Effector memory CD4-positive, alpha-beta T cell (primary cell): ENCODE data around the gene HOXA6.

Experiments
- DNase-seq, 3 donors: peaks; one replicate each; pipeline ENCODE4 v3.0.0-alpha.2; 2020
- H3K27ac ChIP-seq: 2 replicates; pipeline ENCODE4 v1.7.0; 2013; ENCODE audit warnings: mild to moderate bottlenecking, low read length, moderate library complexity; ENCODE audit not compliant: insufficient read depth, poor library complexity, severe bottlenecking
- H3K27me3 ChIP-seq: replicated peaks from 2 replicates; pipeline ENCODE4 v1.7.0; 2013; ENCODE audit warnings: mild to moderate bottlenecking, low read length; ENCODE audit not compliant: insufficient read depth, control insufficient read depth, poor library complexity, severe bottlenecking
- H3K36me3 ChIP-seq: 2 replicates; pipeline ENCODE4 v1.7.0; 2013; ENCODE audit warnings: mild to moderate bottlenecking, low read length, moderate library complexity; ENCODE audit not compliant: control insufficient read depth, insufficient read depth
- H3K4me1 ChIP-seq: 2 replicates; pipeline ENCODE4 v1.7.0; 2013; ENCODE audit warnings: low read length, mild to moderate bottlenecking; ENCODE audit not compliant: control insufficient read depth, insufficient read depth, poor library complexity, severe bottlenecking
- H3K4me3 ChIP-seq: 2 replicates; pipeline ENCODE4 v1.7.0; 2013; ENCODE audit warnings: low read length, low read depth, mild to moderate bottlenecking; ENCODE audit not compliant: insufficient read depth, poor library complexity, severe bottlenecking
- H3K9me3 ChIP-seq: 2 replicates; pipeline ENCODE4 v1.7.0; 2013; ENCODE audit warnings: mild to moderate bottlenecking, low read length, moderate library complexity; ENCODE audit not compliant: control insufficient read depth

HOXA6 gene

DNA sequence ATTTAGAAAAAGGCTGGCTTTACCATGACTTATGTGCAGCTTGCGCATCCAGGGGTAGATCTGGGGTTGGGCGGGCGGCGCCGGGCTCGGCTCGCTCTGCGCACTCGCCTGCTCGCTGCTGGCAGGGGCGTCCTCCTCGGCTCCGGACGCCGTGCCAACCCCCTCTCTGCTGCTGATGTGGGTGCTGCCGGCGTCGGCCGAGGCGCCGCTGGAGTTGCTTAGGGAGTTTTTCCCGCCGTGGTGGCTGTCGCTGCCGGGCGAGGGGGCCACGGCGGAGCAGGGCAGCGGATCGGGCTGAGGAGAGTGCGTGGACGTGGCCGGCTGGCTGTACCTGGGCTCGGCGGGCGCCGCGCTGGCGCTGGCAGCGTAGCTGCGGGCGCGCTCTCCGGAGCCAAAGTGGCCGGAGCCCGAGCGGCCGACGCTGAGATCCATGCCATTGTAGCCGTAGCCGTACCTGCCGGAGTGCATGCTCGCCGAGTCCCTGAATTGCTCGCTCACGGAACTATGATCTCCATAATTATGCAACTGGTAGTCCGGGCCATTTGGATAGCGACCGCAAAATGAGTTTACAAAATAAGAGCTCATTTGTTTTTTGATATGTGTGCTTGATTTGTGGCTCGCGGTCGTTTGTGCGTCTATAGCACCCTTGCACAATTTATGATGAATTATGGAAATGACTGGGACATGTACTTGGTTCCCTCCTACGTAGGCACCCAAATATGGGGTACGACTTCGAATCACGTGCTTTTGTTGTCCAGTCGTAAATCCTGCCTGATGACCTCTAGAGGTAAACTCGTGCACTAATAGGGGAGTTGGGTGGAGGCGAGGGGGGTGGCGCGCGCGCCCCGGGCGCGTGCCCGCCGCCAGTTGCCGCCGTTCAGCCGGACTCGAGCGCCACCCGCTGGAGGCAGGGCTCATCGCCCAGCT is 4.3 kb downstream of the HOXA6 start, which contains the start of gene HOXA5:
TSS of gene HOXA5 (minus strand) at position 659 of the 927 bp plus-strand sequence. CDS start at position 585, 74 bp downstream.
- Histone ChIP-seq H3K4me3 (no peak within 1 kb of the TSS), H3K4me1 (peaks cover 4% of the 10 kb centered on the region), H3K9me3 (no peaks in the 10 kb centered on the region), H3K36me3 (no peaks in the 10 kb centered on the region), H3K27me3 (peaks cover 24% of the 10 kb centered on the region), H3K27ac (no peak within 1 kb of the TSS)
- no peak for DNase-seq

DNA sequence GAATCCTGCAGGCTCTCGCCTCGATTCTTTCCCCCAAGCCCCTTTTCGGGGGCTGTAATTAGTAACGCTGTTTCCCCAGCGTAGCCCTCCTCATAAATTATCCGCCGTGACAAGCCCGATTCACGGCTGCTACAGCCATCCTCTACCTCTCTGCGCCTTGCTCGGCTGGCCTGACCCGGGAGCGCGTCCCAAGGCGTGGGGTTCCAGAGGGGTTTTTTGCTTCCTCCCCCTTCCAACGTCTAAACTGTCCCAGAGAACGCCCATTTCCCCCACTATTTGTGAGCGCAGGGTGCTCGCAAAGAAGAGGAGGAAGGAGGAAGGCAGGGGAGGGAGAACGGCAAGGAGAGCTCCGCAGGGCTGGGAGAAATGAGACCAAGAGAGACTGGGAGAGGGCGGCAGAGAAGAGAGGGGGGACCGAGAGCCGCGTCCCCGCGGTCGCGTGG is 5.0 kb downstream of the HOXA6 start:
- Histone ChIP-seq H3K27ac (no peak overlapping the region), H3K4me3 (no peak overlapping the region)
- no peak for DNase-seq

DNA sequence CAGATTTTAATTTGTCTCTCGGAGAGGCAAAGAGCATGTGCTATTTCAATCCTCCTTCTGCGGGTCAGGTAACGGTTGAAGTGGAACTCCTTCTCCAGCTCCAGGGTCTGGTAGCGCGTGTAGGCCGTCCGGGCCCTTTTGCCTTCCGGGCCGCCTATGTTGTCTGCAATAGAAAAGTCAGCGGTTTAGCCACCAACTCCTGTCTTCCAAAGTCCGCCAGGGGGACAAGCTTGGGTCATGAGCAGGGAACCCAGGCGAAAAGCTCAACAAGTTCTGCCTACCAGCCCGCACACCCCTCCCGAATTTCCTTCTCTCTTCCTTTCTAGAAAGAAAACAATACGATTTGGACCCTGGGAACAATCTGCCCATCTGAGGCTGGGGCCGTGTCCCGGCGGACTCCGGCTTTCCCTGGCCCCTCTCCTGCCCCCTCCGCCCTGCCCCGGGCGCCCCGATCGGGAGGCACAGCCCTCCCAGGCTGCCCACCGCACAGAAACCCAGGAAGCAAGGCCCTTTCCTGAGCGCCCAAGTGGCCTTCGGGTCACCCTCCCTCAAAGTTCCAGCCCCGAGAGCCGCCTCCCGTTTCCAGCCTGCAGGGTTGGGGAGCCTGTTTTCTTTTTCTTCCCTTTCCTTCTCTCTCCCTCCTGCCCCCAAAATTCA is 5.5 kb downstream of the HOXA6 start:
- peaks cover 15% of the 10 kb centered on the region for H3K27me3 ChIP-seq
- H3K4me1 ChIP-seq, result no peaks in the 10 kb centered on the region
- no peaks in the 10 kb centered on the region for H3K36me3 ChIP-seq
- no peaks in the 10 kb centered on the region for H3K9me3 ChIP-seq
- DNase-seq, result no peak
- no peak overlapping the region for H3K27ac ChIP-seq
- no peak overlapping the region for H3K4me3 ChIP-seq

More for the DNA sequence above, 5.0 kb downstream of the HOXA6 start:
- Histone ChIP-seq H3K4me1 (peaks cover 3% of the 10 kb centered on the region), H3K36me3 (no peaks in the 10 kb centered on the region), H3K27me3 (peaks cover 19% of the 10 kb centered on the region), H3K9me3 (no peaks in the 10 kb centered on the region)

DNA sequence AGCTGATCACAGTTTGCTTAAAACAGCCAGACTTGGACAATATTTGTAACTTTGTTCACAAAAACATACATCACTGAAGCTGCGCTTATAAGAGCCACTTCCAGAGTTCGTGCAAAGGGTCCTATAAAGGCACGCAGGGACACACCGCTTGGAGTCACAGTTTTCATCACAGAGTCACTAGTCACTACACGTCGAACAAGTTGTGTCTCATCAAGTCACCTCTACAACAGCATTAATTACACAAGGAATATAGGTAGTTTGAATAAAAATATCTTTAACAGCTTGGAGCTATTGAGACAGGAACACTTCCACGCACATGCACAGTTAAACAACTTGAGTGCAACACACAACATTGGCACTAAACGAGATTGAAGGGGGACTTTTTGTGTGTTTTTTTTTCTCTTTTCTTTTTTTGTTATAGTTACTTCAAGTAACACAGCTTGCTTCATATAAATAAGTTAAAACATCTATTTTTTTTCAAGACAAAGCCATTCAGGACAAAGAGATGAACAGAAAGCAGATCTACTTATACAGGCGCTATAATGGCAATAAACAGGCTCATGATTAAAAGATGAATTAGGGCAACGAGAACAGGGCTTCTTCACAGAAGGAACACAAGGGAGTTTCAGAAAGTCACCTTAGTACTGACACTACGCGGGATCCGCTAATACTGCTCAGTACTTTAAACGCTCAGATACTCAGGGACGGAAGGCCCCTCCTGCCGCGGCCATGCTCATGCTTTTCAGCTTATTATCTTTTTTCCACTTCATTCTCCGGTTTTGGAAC is 6.2 kb downstream of the HOXA6 start:
- no peaks in the 10 kb centered on the region for H3K9me3 ChIP-seq
- peaks cover 18% of the 10 kb centered on the region for H3K27me3 ChIP-seq
- no peak for DNase-seq
- no peak overlapping the region for H3K4me3 ChIP-seq
- H3K36me3 ChIP-seq, result no peaks in the 10 kb centered on the region
- H3K27ac ChIP-seq, result no peak overlapping the region
- no peaks in the 10 kb centered on the region for H3K4me1 ChIP-seq

DNA sequence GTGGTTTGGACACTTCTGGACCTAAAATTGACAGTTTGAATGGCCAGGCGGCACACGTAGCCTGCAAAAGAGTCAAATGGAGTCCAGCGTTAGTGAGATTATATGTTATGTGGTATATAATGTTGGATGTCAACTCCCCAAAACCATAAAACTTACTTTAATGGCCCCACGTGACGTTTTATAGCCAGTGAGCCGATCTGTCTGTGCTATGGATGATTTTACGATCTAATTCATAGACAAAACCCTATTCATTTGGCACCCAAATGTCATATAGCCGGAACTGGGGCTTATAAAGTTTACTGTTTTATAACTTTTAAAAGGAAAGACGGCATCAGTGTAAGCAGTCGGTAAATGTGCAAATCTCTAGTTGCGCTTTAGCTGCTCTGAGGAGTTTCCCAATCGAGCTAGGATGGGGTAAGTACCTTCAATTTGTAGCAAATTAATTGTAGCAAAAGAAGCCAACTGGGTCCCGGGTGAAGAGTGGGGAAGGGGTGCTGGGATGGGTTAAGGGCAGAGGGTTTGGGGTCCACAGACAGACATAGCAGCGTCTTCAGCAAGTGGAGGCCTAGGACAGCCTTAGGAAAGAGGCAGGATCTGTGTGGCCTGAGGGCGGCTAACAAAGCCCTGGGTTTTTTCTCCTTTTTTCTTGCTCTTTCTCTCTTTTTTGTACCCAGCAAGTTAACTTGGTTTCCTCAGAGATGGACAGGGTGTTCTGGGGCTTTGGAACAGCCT is 7.3 kb downstream of the HOXA6 start:
- H3K36me3 ChIP-seq, result no peaks in the 10 kb centered on the region
- DNase-seq, result no peak
- no peaks in the 10 kb centered on the region for H3K9me3 ChIP-seq
- no peak overlapping the region for H3K27ac ChIP-seq
- no peaks in the 10 kb centered on the region for H3K4me1 ChIP-seq
- H3K4me3 ChIP-seq, result no peak overlapping the region
- peaks cover 18% of the 10 kb centered on the region for H3K27me3 ChIP-seq

DNA sequence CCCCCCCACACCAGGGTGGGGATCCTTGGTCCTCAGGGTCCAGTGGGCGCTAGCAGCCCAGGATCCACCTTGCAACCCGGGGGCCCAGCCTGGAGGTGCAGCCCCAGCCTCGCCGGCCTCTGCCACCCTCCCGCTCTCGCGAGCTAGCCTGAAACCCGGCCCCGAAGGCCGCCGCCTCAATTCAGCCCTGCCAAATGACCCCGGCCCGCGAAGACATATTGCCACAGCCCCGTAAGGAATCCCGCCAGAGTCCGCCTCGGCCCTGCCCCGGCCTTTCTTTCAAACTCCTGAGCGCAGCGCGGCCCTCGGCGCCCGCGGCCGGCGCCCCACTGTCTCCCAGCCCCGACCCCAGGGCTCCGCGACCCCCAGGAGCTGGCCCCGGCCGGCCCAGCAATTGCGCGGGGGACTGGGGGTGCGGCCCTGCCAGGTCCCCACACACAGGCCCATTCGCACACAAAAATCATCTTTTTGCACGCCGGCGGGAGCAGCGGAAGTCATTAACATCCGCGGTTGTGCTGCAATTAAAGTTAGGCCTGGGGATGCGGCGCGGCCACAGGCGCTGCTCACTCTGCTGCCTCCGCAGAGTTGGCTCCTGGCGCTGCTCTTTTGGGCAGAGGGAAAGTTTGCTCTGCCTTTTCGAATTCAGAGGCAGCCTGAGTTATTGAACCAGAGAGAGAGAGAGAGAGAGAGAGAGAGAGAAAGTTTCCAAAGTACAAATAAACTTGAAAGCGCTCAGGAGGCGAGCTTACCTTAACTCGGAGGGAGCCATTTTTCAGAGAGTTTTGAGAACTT is 8.0 kb downstream of the HOXA6 start:
- H3K4me3 ChIP-seq, result no peak overlapping the region
- H3K27me3 ChIP-seq, result peaks cover 18% of the 10 kb centered on the region
- H3K36me3 ChIP-seq, result no peaks in the 10 kb centered on the region
- no peak overlapping the region for H3K27ac ChIP-seq
- DNase-seq, result no peak
- no peaks in the 10 kb centered on the region for H3K9me3 ChIP-seq
- H3K4me1 ChIP-seq, result no peaks in the 10 kb centered on the region

DNA sequence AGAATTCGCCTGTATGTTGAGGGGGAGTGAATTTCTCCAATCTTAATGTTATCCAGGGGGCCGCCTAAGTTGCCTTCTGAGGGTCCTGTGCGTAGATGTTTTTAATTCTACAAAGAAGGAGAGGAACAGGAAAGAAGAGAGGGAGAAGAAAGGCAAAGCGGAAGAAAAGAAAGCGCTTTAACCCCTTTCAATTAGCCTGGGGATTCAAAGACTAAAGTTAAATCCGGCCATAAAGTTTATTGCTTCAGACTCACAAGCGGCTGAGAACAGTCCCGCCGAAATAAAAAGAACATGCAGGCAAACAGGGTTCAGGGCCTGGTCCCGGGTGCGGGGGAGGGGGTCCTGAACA is 8.6 kb downstream of the HOXA6 start:
- Histone ChIP-seq H3K4me1 (no peaks in the 10 kb centered on the region), H3K9me3 (no peaks in the 10 kb centered on the region)

DNA sequence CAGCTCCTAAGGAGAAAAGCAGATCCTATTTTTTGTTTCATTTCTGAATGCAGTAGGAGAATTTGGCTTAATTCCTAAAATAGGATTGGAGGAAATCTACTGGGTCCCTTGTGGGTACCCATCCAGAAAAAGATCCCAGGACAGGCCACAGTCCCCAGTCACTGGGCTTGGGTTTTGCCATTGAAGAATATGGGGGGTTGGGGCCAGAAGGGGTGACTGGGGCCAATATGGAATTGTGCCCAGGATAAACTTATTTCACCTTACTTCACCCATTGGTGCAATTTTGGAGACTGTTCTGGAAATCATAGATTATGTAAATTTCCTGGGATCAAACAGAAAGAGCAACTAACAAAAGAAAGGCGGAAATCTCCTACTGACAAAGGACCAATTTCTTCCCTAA is 9.1 kb downstream of the HOXA6 start:
- Histone ChIP-seq H3K27ac (no peak overlapping the region), H3K4me3 (no peak overlapping the region), H3K4me1 (no peaks in the 10 kb centered on the region), H3K27me3 (peaks cover 11% of the 10 kb centered on the region), H3K36me3 (no peaks in the 10 kb centered on the region), H3K9me3 (no peaks in the 10 kb centered on the region)
- no peak for DNase-seq

More for the DNA sequence above, 8.6 kb downstream of the HOXA6 start:
- H3K4me3 ChIP-seq, result no peak overlapping the region
- no peak overlapping the region for H3K27ac ChIP-seq
- no peaks in the 10 kb centered on the region for H3K36me3 ChIP-seq
- no peak for DNase-seq
- H3K27me3 ChIP-seq, result peaks cover 15% of the 10 kb centered on the region
